PC-9 (cell line): ENCODE data around the gene TSNAX. TPM values are rescaled to one million over a fixed set of nuclear protein-coding genes. Genes with fewer than 3 reads are reported as not detected.

Experiments used
- BruUV-seq: library from RNA; stranded (reverse); fragments of 400-500 nt; replicated peaks from 2 replicates; lab custom pipeline; 2021; lab: Mats Ljungman, UMichigan
- CTCF ChIA-PET: fragments of 300-600 bp; sonication (Branson Sonifier 250); formaldehyde crosslinking; loops from one replicate; lab custom pipeline; 2022; ENCODE audit warnings: antibody characterized with exemption; lab: Charles Lee
- POLR2A ChIA-PET: fragments of 300-600 bp; sonication (Branson Sonifier 250); formaldehyde crosslinking; loops from one replicate; lab custom pipeline; 2022; ENCODE audit warnings: antibody characterized with exemption; ENCODE audit not compliant: unreplicated experiment; lab: Charles Lee
- DNase-seq, 2 experiments: peaks; one replicate each; pipeline versions ENCODE4 v3.0.0 to v3.0.0-alpha.2; 2015 to 2022; ENCODE audit warnings: mixed read lengths in 1 of 2
- H2AFZ ChIP-seq: fragments of 200-600 bp; sonication (generic); 2 replicates; pipeline ENCODE4 v1.8.1; 2017; ENCODE audit warnings: antibody characterized with exemption
- H3F3A ChIP-seq: fragments of 200-600 bp; sonication (generic); 2 replicates; pipeline ENCODE4 v1.8.1; 2017; ENCODE audit warnings: antibody characterized with exemption, mild to moderate bottlenecking, low read depth; ENCODE audit not compliant: insufficient read depth
- H3K27ac ChIP-seq: fragments of 200-600 bp; sonication (generic); 2 replicates; pipeline ENCODE4 v1.6.1; 2016; ENCODE audit warnings: mixed run types
- H3K27me3 ChIP-seq: fragments of 200-600 bp; sonication (generic); 2 replicates; pipeline ENCODE4 v1.6.1; 2016; ENCODE audit warnings: low read depth, mixed run types; ENCODE audit not compliant: insufficient read depth
- H3K36me3 ChIP-seq: fragments of 200-600 bp; sonication (generic); 2 replicates; pipeline ENCODE4 v1.6.1; 2016; ENCODE audit warnings: low read depth, mixed run types
- H3K4me1 ChIP-seq: fragments of 200-600 bp; sonication (generic); replicated peaks from 2 replicates; pipeline ENCODE4 v1.6.1; 2016; ENCODE audit warnings: mixed run types; ENCODE audit not compliant: insufficient read depth
- H3K4me2 ChIP-seq: fragments of 200-600 bp; sonication (generic); 2 replicates; pipeline ENCODE4 v1.6.1; 2017; ENCODE audit warnings: mixed run types
- H3K4me3 ChIP-seq: fragments of 200-600 bp; sonication (generic); 2 replicates; pipeline ENCODE4 v1.6.1; 2016; ENCODE audit warnings: mixed run types
- H3K79me2 ChIP-seq: fragments of 200-600 bp; sonication (generic); 2 replicates; pipeline ENCODE4 v1.6.1; 2017; ENCODE audit warnings: low read depth, mixed run types
- H3K9me2 ChIP-seq: fragments of 200-600 bp; sonication (generic); 2 replicates; pipeline ENCODE4 v1.8.1; 2017; ENCODE audit warnings: mild to moderate bottlenecking; ENCODE audit not compliant: insufficient read depth
- H3K9me3 ChIP-seq: fragments of 200-600 bp; sonication (generic); 2 replicates; pipeline ENCODE4 v1.8.1; 2016; ENCODE audit warnings: low read depth; ENCODE audit not compliant: insufficient read depth
- H4K20me1 ChIP-seq: fragments of 200-600 bp; sonication (generic); 2 replicates; pipeline ENCODE4 v1.8.1; 2017; ENCODE audit not compliant: insufficient read depth
- CTCF ChIP-seq: fragments of 200-600 bp; sonication (generic); conservative IDR thresholded peaks from 2 replicates; pipeline ENCODE4 v1.6.1; 2017; ENCODE audit warnings: mixed run types, antibody characterized with exemption, mild to moderate bottlenecking, moderate library complexity
- EZH2 ChIP-seq: fragments of 200-600 bp; sonication (generic); IDR thresholded peaks from 2 replicates; pipeline ENCODE4 v1.8.0; 2017; ENCODE audit warnings: antibody characterized with exemption, low read depth
- intact Hi-C: fragments of 100-400 bp; cut with micrococcal nuclease; formaldehyde crosslinking; loops from one replicate; pipeline ENCODE4 v1.10.0; 2022; ENCODE audit not compliant: unreplicated experiment
- total RNA-seq: library from RNA; stranded (reverse); gene quantifications from 2 replicates; pipeline ENCODE4 v1.2.3, GENCODE V29; 2021

TSNAX gene
- total RNA-seq, 1 experiment from 2014 or later = 32.1 TPM

DNA sequence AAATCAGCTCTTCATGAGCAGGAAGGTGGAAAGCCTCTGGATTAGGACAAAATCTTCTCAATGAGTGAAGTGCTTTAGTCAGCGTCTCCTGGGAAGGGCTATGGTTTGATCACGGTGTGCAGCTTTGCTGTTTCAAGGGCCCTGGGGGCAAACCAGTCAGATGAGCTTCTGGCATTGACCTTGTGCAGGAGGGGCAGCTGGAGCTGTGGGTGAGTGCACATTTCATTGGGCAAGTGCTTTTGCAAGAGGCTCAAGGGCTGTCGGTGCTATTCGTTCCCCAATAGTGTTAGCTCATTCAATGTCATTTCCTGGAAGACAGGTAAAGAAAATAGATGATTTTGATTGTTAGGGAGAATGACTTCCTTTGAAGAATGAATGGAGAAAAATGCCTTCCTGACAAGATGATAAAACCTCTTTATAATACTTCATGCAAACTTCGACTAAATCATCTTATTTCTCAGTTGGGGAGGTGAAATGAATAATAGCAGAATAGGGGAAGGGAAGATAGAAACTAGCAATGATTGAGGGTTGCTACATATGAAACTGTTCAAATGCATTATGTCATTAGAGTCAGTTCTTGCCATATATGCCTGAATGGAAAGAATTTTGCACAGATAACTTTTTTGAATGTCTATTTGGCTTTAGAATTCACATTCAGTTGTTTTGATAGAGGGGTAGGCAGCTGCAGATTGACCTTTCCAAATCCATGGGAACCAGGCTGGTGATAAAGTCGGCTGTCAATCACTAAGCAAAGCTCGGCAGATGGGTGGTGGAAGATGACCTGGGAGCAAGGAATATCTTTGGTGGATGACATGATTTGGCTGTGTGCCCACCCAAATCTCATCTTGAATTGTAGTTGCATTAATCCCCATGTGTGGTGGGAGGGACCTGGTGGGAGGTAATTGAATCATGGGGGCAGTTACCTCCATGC, 85.2 kb downstream of the TSNAX start:
- H3K4me2 ChIP-seq = no peak overlapping the region
- peaks cover 4% of the 10 kb centered on the region; the same call in 1 of the 2 replicates for H3K9me3 ChIP-seq
- no peak for TF ChIP-seq EZH2
- TF ChIP-seq CTCF = no peak
- H3K27ac ChIP-seq = no peak overlapping the region
- peak in 1 of 2 experiments; percentile 44 for DNase-seq
- BruUV-seq = no TSS peak
- no peaks in the 10 kb centered on the region for H3K9me2 ChIP-seq
- intact Hi-C loops = no loop called here
- no peaks in the 10 kb centered on the region for H3F3A ChIP-seq
- CTCF ChIA-PET = no interaction called here
- H3K4me1 ChIP-seq = no peaks in the 10 kb centered on the region
- no peaks in the 10 kb centered on the region for H4K20me1 ChIP-seq
- no peak overlapping the region for H3K4me3 ChIP-seq
- H3K27me3 ChIP-seq = no peaks in the 10 kb centered on the region
- H2AFZ ChIP-seq = no peak overlapping the region
- POLR2A ChIA-PET = no interaction called here
- no peaks in the 10 kb centered on the region for H3K36me3 ChIP-seq
- no peaks in the 10 kb centered on the region for H3K79me2 ChIP-seq

Other genes starting within 250 kb of the TSNAX start
- 11.2 and 12.1 TPM in 2 replicates for gene EXOC8, start 190.8 kb upstream of the TSNAX start, total RNA-seq
- 14.6 and 16.7 TPM in 2 replicates for gene SPRTN, start 190.4 kb upstream of the TSNAX start, total RNA-seq
- gene EGLN1, start 106.4 kb upstream of the TSNAX start, total RNA-seq = 10.9 and 18.8 TPM in 2 replicates
- 7.4 and 12.1 TPM in 2 replicates for gene DISC1, start 98.1 kb downstream of the TSNAX start, total RNA-seq